Measurements from ENCODE around the gene SDR42E1. TPM values are rescaled to one million over a fixed set of nuclear protein-coding genes. Genes with fewer than 3 reads are reported as not detected.

SDR42E1 gene
- total RNA-seq, 2 donors from 2014 or later = 5.5 to 7.2 TPM

GRCh38 chr16:81942007-81942601 lies 69.2 kb downstream of the SDR42E1 start:
- intact Hi-C loops (cut with DNase I) = no loop called here

GRCh38 chr16:81940781-81941560 lies 70.3 kb downstream of the SDR42E1 start:
- TF ChIP-seq CTCF (IDR thresholded peaks at IDR 0.05) (peak in 3 of 4 experiments; percentile 19 to 61 (median 51)), POLR2AphosphoS5 (IDR thresholded peaks at IDR 0.05) (no peak), POLR2A (IDR thresholded peaks at IDR 0.05) (no peak)
- intact Hi-C loops (cut with DNase I) = no loop called here
- no peaks in the 10 kb centered on the region for H3K27me3 ChIP-seq (replicated peaks; ENCODE audit: insufficient read depth)
- no peak for DNase-seq (ENCODE audit: low spot score)
- no peak overlapping the region for H3K4me3 ChIP-seq
- H3K36me3 ChIP-seq = no peaks in the 10 kb centered on the region
- H3K27ac ChIP-seq = no peak overlapping the region
- WGBS = 28% methylated on average over 3 of the region's 3 CpGs
- no peaks in the 10 kb centered on the region for H3K9me3 ChIP-seq
- no peaks in the 10 kb centered on the region for H3K4me1 ChIP-seq (replicated peaks)

More at GRCh38 chr16:81942007-81942601, 69.2 kb downstream of the SDR42E1 start:
- TF ChIP-seq POLR2A (IDR thresholded peaks at IDR 0.05) (no peak), CTCF (IDR thresholded peaks at IDR 0.05) (no peak), POLR2AphosphoS5 (IDR thresholded peaks at IDR 0.05) (no peak)
- no peak for DNase-seq (ENCODE audit: low spot score)
- Histone ChIP-seq H3K36me3 (no peaks in the 10 kb centered on the region), H3K9me3 (no peaks in the 10 kb centered on the region), H3K4me1 (replicated peaks) (no peaks in the 10 kb centered on the region), H3K4me3 (no peak overlapping the region), H3K27me3 (replicated peaks; ENCODE audit: insufficient read depth) (no peaks in the 10 kb centered on the region), H3K27ac (no peak overlapping the region)
- WGBS = 84% methylated on average over 7 of the region's 7 CpGs

- Histone ChIP-seq H3K27ac (no peak overlapping the region), H3K36me3 (no peaks in the 10 kb centered on the region), H3K27me3 (replicated peaks; ENCODE audit: insufficient read depth) (no peaks in the 10 kb centered on the region), H3K4me3 (no peak overlapping the region), H3K4me1 (replicated peaks) (no peaks in the 10 kb centered on the region), H3K9me3 (no peaks in the 10 kb centered on the region)
- TF ChIP-seq CTCF (IDR thresholded peaks at IDR 0.05) (no peak), POLR2A (IDR thresholded peaks at IDR 0.05) (no peak), POLR2AphosphoS5 (IDR thresholded peaks at IDR 0.05) (no peak)
- no peak for DNase-seq (ENCODE audit: low spot score)
- intact Hi-C loops (cut with DNase I) = no loop called here
- 58% methylated on average over 7 of the region's 7 CpGs for WGBS
These were observed 71.9 kb downstream of the SDR42E1 start for GRCh38 chr16:81939164-81940056.

Other genes with a start within 250 kb of the SDR42E1 start
- gene PLCG2, start 232.2 kb downstream of the SDR42E1 start, total RNA-seq = 10 to 100 TPM; 10.3 to 12.8 TPM
- gene HSD17B2, start 23.8 kb upstream of the SDR42E1 start, total RNA-seq = 1 to 10 TPM in 1 of 2 donors, under 1 TPM in 1; 0.80 to 1.0 TPM
- gene MPHOSPH6, start 158.8 kb upstream of the SDR42E1 start, total RNA-seq = 10 to 100 TPM; 23.7 to 23.8 TPM